ENCODE results near the gene ADGRV1. TPM values are rescaled to one million over a fixed set of nuclear protein-coding genes. Genes with fewer than 3 reads are reported as not detected.
A peak's percentile ranks its signal among the peaks of the same experiment; 100 is the strongest.

Gene ADGRV1
- total and polyA plus RNA-seq, 9 of the 15 experiments (the other 6 are each of a cell fraction or from before 2014, with no cell fraction given): 21.7 to 156 (median 58.2) TPM

- TF ChIP-seq HNRNPUL1 (IDR thresholded peaks at IDR 0.05; ENCODE audit: low read length) (no peak), NFIX (CRISPR knock-in tag; IDR thresholded peaks at IDR 0.05; ENCODE audit: low read depth) (no peak), SLC30A9 (CRISPR knock-in tag; IDR thresholded peaks at IDR 0.05) (no peak), PRDM10 (IDR thresholded peaks at IDR 0.05; ENCODE audit: partially characterized antibody) (no peak), ZBTB9 (CRISPR knock-in tag; IDR thresholded peaks at IDR 0.05) (no peak), ELF2 (CRISPR knock-in tag; IDR thresholded peaks at IDR 0.05) (no peak), ZZZ3 (IDR thresholded peaks at IDR 0.05) (no peak), GATAD2A (IDR thresholded peaks at IDR 0.05) (no peak), TEAD1 (CRISPR knock-in tag; IDR thresholded peaks at IDR 0.05) (peak in 1 of 2 experiments; percentile 36; a peak in 1 of 4 replicates), ATF7 (IDR thresholded peaks at IDR 0.05) (0 out of 2 replicates have a peak, but pooled peaks have one; percentile 27), ETV5 (CRISPR knock-in tag; IDR thresholded peaks at IDR 0.05; ENCODE audit: low read depth) (no peak), ZNF639 (CRISPR knock-in tag; conservative IDR thresholded peaks at IDR 0.05 in 1 of 2, IDR thresholded peaks at IDR 0.05 in 1 of 2) (peak in 1 of 2 experiments; percentile 66; a peak in 2 of 4 replicates), HEY1 (CRISPR knock-in tag; IDR thresholded peaks at IDR 0.05; ENCODE audit: borderline replicate concordance) (no peak), SMARCC2 (IDR thresholded peaks at IDR 0.05; ENCODE audit: low read depth) (peak; percentile 25; the same call in 1 of the 2 replicates), CREB3 (tag; conservative IDR thresholded peaks at IDR 0.05; ENCODE audit: low read depth) (no peak), TCF3 (CRISPR knock-in tag; IDR thresholded peaks at IDR 0.05) (peak; percentile 55), MAFG (tag; conservative IDR thresholded peaks at IDR 0.05) (peak; percentile 84), ZNF589 (CRISPR knock-in tag; IDR thresholded peaks at IDR 0.05; ENCODE audit: low read depth) (peak; percentile 49; the same call in 1 of the 2 replicates), ATF3 (IDR thresholded peaks at IDR 0.05) (peak; percentile 83), ATF3 (CRISPR knock-in tag; conservative IDR thresholded peaks at IDR 0.05) (no peak), C11orf30 (IDR thresholded peaks at IDR 0.05; ENCODE audit: low read depth) (peak; percentile 42; the same call in 1 of the 2 replicates)
These were observed 469.9 kb downstream of the ADGRV1 start (continued) for GRCh38 chr5:91028499-91028956.

Data from K562 (cell line).